Activated T-cell treated with anti-CD3 and anti-CD28 coated beads for 1 hour (primary cell): ENCODE results near the gene ABHD15.
"Not testable (repeated sequence)": the region's sequence is repeated elsewhere in the genome, so short reads cannot be mapped to it uniquely, and the experiment has no call there.

Experiments
- DNase-seq: peaks from one replicate; pipeline ENCODE4 v3.0.0-alpha.2; 2020; ENCODE audit warnings: low read depth

The ABHD15 gene

GRCh38 chr17:29568331-29569244 is 1.8 kb upstream of the ABHD15 start, which contains the start of gene TP53I13:
Gene TP53I13, plus strand, starts transcription at chr17:29568701. Its CDS starts 58 bp downstream, at chr17:29568759.
- DNase-seq: peak; percentile 91

DNA sequence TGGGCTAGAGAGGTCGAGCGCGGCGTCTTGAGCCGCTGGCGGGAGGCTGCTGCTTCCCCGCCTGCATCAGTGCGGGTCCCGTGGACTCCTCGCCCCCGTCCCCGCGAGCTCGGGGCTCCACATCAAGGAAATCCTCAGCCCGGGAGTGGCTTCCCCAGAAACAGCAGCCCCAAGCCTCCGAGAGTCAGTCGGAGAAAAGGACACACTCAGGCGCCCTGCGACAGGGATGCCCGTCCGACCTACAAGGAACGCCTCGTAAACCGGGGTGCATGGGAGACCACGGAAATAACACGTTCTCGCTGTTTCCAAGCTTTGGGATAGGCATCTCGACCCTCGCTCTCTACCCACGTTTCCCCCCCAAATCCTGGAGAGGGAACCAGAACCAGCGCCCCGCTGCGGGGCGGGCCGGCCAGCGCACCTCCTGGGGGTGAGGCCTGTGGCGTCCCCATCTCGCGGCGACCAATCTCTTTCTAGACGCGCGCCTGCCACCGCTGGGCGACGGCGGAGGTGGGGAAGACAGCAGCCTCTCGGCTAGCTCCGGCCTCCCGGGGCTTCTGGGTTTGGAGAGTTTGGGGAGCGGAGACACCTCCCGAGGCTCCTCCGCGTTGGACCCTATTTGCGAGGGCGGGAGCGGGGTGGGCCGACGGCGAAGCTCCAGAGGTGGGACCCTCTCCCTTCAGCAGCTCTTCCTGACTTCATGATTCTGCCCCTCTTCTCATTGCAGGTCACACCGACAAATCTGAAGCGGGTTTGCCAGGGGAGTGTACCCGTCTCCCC is 905 bp upstream of the ABHD15 start:
- DNase-seq: peak; percentile 63

GRCh38 chr17:29567304-29567553 is 392 bp upstream of the ABHD15 start:
- DNase-seq: no peak

DNA sequence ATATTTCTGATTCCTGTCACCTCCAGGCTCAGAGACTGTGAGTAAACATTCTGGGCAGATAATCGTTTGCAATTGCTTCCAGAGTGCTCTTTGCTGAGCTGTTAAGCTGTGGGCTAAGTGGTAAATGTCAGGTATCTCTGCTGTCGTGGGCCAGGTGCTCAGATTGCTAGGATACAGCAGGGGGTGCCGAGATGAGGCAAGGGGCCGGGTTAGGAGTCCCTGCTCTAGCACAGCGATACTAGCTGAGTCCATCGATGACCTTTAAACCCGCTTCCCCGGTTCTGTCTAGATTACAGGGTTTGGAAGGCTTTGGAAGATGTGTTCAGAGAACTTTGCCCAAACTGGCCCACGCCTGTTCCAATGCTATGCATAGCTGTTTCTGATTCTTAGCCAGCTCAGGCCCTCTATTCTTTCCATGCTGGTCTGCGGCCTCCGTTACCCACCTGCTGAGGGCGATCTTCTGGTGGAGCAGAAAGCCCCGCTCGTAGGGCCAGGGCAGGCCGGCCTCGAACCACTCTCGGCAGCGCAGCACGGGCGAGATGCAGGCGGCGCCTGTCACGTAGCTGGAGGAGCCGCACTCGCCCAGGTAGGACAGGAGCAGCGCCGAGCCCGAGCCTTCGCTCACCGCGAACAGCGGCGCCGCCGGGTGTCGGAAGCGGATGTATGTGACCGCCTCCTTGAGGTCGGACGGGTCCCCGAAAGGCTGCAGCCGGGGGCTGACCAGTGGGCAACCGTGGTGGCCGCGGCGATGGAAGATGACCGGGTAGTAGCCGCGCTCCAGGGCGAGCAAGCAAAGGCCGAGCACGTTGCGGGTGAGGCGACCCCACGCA is 979 bp downstream of the ABHD15 start:
- no peak for DNase-seq

GRCh38 chr17:29563816-29564215 is 3.0 kb downstream of the ABHD15 start:
- DNase-seq: no peak

- no peak for DNase-seq
Observed at GRCh38 chr17:29562615-29563014, 4.2 kb downstream of the ABHD15 start.

GRCh38 chr17:29561554-29562517 is 5.0 kb downstream of the ABHD15 start:
- DNase-seq: no peak

GRCh38 chr17:29560316-29560715 is 6.5 kb downstream of the ABHD15 start:
- DNase-seq: no peak

DNA sequence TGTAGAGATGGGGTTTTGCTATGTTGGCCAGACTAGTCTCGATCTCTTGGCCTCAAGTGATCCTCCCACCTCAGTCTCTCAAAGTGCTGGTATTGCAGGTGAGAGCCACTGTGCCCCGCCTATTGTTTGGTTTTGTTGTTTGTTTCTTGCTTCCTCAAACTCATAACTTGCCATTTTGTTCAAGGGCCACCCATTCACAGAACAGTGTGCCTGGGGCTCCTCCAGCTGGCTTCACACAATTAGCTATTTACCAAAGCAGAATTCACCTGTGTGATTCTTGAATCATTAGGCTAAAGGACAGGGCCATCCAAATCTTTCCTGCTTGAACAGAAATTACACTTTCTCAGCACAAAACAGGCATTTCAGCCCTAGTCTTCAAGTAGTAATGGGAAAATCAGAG is 7.2 kb downstream of the ABHD15 start:
- DNase-seq: no peak

DNA sequence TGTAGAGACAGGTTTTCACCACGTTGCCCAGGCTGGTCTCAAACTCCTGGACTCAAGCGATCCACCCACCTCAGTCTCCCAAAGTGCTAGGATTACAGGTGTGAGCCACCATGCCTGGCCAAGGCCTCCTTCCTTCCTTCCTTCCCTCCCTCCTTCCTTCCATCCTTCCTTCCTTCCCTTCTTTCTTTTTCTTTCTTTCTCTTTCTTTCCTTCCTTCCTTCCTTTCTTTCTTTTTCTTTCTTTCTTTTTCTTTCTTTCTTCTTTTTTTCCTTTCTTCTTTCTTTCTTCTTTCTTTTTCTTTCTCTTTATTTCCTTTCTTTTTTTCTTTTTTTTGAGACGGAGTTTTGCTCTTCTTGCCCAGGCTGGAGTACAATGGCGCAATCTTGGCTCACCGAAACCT is 8.7 kb downstream of the ABHD15 start:
- DNase-seq: not testable (repeated sequence)

- no peak for DNase-seq
Observed at GRCh38 chr17:29557739-29558116, 9.1 kb downstream of the ABHD15 start.

DNA sequence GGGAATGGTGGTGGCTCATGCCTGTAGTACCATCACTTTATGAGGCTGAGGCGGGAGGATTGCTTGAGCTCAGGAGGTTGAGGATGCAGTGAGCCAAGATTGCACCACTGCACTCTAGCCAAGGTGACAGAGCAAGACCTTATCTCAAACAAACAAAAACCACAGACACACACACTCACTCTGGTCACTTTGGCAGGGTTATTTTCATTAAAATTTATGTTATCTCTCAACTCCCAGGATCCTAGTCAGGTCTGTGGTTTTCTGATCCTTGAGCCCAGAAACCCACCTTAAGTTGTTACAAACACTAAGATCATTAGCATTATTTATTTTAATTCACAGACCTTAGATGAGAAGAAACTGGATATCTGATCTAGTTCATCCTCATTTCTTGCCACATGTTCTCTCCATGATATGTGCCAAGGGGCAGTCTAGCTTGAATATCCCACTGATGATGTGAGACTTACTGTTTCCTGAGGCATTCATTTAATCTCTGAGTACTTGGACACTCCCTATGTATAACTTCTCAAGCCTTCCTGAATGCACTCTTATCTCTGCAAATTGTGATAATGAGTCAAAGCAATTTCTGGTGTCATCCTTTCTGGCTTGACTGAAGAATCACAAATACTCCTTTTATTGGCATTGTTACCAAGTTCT is 9.6 kb downstream of the ABHD15 start:
- DNase-seq: no peak

GRCh38 chr17:29555840-29556239 is 11.0 kb downstream of the ABHD15 start:
- no peak for DNase-seq

DNA sequence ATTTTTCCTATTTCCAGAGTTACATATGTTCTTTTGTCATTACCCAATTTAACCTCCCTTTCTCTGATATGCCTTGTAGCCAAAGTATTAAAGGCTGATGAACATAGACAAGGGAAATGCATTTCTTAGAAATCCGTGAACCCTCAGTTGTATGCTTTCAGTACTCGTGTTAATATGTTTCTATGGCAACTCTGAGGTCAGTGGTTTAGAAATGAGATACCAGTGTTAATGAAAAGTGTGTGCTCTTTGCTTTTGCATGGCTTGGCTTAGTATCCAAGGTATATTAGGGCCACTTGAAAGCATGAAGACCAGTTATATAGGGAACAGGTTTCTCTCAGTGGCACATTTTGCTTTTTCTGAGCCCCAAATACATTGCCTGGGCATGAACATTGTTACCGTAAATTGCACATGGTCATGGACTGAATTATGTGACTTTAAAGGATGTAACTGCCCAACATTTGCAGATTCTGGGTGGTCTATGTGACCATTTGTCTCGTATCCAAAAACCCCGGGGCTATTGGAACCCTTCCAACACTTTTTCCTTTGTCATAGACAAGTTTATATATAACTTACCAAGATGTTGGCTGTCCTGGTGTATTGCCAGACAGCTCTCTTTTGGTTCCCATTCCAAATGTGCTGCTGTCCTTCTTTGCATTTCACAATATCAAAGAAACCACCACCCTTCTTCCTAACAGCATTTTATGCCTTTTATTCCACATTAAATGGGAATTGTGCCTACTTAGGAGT is 17.5 kb downstream of the ABHD15 start:
- DNase-seq: no peak

DNA sequence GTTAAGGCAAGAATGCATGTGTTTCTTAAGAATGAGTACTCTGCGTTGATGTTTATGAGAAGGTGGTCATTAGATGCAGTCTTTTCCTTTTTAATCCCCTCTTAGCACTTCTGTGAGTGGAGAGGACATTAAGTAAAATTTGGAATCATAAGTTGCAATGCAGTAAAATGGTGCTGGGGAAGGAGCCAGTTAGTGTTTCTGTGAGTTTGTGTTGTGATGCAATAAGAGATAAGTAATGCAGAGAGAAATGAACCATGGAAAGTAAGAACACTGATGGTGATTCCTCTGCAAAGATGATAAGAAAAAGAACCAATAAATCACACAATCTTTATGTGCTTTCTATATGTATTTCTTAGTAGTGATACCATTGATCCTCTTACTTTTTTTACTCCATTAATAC is 20.0 kb downstream of the ABHD15 start:
- no peak for DNase-seq

DNA sequence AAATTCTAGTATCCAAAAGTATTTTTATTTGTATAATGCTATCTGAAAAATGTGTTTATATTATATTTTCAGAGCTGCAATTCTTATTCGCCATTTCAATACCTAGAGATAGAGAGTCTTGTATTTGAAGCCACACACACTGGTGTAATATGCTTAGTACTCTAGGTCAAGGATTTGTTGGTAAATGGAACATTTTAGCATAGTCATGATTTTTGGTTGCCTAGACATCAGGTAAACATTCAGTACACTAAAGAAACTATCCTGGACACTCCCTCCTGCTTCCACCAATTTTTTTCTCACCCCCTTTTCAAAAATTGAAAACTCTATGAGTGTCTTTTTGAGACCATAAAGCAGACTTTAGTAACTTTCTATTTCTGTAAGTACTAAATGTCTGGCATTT is 20.8 kb downstream of the ABHD15 start:
- no peak for DNase-seq

GRCh38 chr17:29544066-29544465 is 22.8 kb downstream of the ABHD15 start:
- no peak for DNase-seq

DNA sequence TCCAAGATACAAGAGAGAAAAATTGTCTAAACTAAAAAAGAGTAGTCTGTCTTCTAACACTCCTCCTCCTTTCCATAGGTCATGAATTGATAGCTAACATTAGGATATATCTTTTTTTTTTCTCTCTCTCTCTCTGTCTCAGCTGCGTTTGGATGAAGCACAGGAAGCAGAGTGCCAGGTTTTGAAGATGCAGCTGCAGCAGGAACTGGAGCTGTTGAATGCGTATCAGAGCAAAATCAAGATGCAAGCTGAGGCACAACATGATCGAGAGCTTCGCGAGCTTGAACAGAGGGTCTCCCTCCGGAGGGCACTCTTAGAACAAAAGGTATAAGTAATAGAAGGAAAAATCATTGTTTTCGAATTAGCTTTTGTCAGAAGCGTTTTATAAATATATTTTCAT is 32.9 kb downstream of the ABHD15 start:
- DNase-seq: no peak

DNA sequence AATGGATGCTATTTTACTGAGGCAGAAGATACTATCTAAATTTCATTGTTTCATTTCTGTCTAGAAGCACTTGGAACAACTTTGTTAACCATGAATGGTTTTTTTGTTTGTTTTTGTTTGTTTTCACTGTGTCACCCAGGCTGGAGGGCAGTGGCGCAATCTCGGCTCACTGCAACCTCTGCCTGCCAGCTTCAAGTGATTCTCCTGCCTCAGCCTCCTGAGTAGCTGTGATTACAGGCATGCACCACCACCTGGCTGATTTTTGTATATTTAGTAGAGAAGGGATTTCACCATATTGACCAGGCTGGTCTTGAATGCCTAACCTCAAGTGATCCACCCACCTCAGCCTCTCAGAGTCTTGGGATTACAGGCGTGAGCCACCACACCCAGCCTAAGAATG is 40.5 kb downstream of the ABHD15 start:
- no peak for DNase-seq

GRCh38 chr17:29524692-29525091 is 42.1 kb downstream of the ABHD15 start:
- no peak for DNase-seq
